GM10248 (cell line): ENCODE measurements around the gene DNAJC18.
"Not testable (repeated sequence)": the region's sequence is repeated elsewhere in the genome, so short reads cannot be mapped to it uniquely, and the experiment has no call there.

Source experiments
- CTCF ChIA-PET: fragments of 300-600 bp; sonication (Branson Sonifier 250); formaldehyde crosslinking; extraction: SDS; loops from one replicate; lab custom pipeline; 2021; ENCODE audit warnings: antibody characterized with exemption; lab: Yijun Ruan, JAX
- POLR2A ChIA-PET: fragments of 350-650 bp; sonication (Branson Sonifier 250); formaldehyde crosslinking; extraction: SDS; loops from one replicate; lab custom pipeline; 2020; ENCODE audit warnings: antibody characterized with exemption; lab: Yijun Ruan, JAX
- DNase-seq: peaks from one replicate; pipeline ENCODE4 v3.0.0; 2012; ENCODE audit errors: extremely low spot score
- CTCF ChIP-seq: IDR thresholded peaks from 2 replicates; pipeline ENCODE4 v1.5.1; 2012; ENCODE audit warnings: mild to moderate bottlenecking, low read depth; ENCODE audit errors: extremely low read depth, missing control alignments, control extremely low read depth

Gene DNAJC18

GRCh38 chr5:139439013-139439903, at the start of gene DNAJC18:
TSS of gene DNAJC18 (minus strand) at chr5:139439525. CDS start at chr5:139439445, 80 bp downstream.
- ChIA-PET CTCF (interaction anchor here (0.7 to 8.2 kb wide), 13 partner anchors 8 to 104 kb away, joined by 3 to 90 read pairs (median 4); no protein-coding TSS in a partner anchor), POLR2A (interaction anchor here (0.8 to 1.3 kb wide), 2 partner anchors 15 to 21 kb away, joined by 4 to 8 read pairs; no protein-coding TSS in a partner anchor)
- TF ChIP-seq CTCF: no peak
- peak; percentile 94 for DNase-seq

- DNase-seq: peak; percentile 23
- CTCF ChIA-PET: interaction anchor here (0.8 to 1.9 kb wide), 3 partner anchors 9 to 27 kb away, joined by 3 to 12 read pairs (median 3); no protein-coding TSS in a partner anchor
- TF ChIP-seq CTCF: no peak
- POLR2A ChIA-PET: no interaction called here
Observed at GRCh38 chr5:139488260-139488659, 48.9 kb upstream of the DNAJC18 start.

GRCh38 chr5:139486201-139486600, 46.9 kb upstream of the DNAJC18 start:
- POLR2A ChIA-PET: no interaction called here
- CTCF ChIA-PET: interaction anchor here (1.0 kb wide), 1 partner anchor 31 kb away, joined by 3 read pairs; no protein-coding TSS in a partner anchor
- TF ChIP-seq CTCF: no peak
- no peak for DNase-seq

GRCh38 chr5:139482890-139483208, 43.5 kb upstream of the DNAJC18 start:
- DNase-seq, POLR2A ChIA-PET: not testable (repeated sequence)
- CTCF ChIA-PET: interaction anchor here (0.9 to 3.0 kb wide), 9 partner anchors 9 to 62 kb away, joined by 3 to 25 read pairs (median 4); no protein-coding TSS in a partner anchor

GRCh38 chr5:139482050-139482889, 42.9 kb upstream of the DNAJC18 start, which contains the start of gene STING1:
TSS of gene STING1 (minus strand) at chr5:139482758. CDS start at chr5:139481704, 1,054 bp downstream.
- ChIA-PET CTCF (interaction anchor here (0.8 to 3.0 kb wide), 18 partner anchors 9 to 77 kb away, joined by 3 to 25 read pairs (median 4); no protein-coding TSS in a partner anchor), POLR2A (interaction anchor here (1.0 kb wide), 1 partner anchor 25 kb away, joined by 3 read pairs; no protein-coding TSS in a partner anchor)
- no peak for TF ChIP-seq CTCF
- DNase-seq: peak; percentile 66

GRCh38 chr5:139481580-139482049, 42.3 kb upstream of the DNAJC18 start:
- TF ChIP-seq CTCF: no peak
- DNase-seq: peak; percentile 47
- ChIA-PET CTCF (interaction anchor here (0.8 to 3.0 kb wide), 15 partner anchors 8 to 79 kb away, joined by 3 to 25 read pairs (median 4); no protein-coding TSS in a partner anchor), POLR2A (interaction anchor here (1.0 kb wide), 1 partner anchor 24 kb away, joined by 3 read pairs; no protein-coding TSS in a partner anchor)
